Epithelial cell of proximal tubule (primary cell): ENCODE data around the gene ABTB2. TPM values are rescaled to one million over a fixed set of nuclear protein-coding genes. Genes with fewer than 3 reads are reported as not detected.

Source experiments
- DNase-seq: peaks from one replicate; pipeline ENCODE4 v3.0.0-alpha.2; 2011; ENCODE audit warnings: low read depth
- H3K4me3 ChIP-seq: 2 replicates; pipeline ENCODE4 v1.5.1; 2011; ENCODE audit warnings: low read depth, mild to moderate bottlenecking, low read length
- total RNA-seq: library from RNA; depleted of rRNA; stranded (reverse); fragments of >200 nt; gene quantifications from 2 replicates; pipeline ENCODE4 v1.2.3, GENCODE V29; 2015
- TF ChIP-seq, protein P1 (sequence below): conservative IDR thresholded peaks from 2 replicates; pipeline ENCODE4 v1.5.1; 2012; ENCODE audit warnings: low read depth, mild to moderate bottlenecking, low read length

Gene ABTB2
- total RNA-seq, 1 donor from 2014 or later, result 17.6 TPM

DNA sequence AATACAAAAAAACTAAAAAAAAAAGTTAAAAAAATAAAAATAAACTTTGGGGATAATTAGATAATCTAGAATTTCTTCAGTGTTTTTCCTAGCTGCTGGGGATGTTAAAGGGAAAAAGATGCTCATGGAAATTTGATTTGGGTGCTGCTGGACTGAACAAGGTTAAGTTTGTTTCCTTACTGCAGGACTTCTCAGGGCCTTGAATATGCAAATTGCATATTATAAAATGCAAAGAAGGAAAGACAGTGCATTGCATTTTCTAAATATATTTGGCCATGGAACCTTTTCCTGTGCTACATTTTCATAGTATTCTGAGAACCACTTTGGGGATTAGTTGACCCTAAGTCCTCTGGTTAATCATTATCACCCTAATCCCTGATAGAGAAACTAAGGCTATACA lies 79.6 kb downstream of the ABTB2 start:
- H3K4me3 ChIP-seq, result no peak overlapping the region
- DNase-seq, result no peak
- TF ChIP-seq, protein P1, sequence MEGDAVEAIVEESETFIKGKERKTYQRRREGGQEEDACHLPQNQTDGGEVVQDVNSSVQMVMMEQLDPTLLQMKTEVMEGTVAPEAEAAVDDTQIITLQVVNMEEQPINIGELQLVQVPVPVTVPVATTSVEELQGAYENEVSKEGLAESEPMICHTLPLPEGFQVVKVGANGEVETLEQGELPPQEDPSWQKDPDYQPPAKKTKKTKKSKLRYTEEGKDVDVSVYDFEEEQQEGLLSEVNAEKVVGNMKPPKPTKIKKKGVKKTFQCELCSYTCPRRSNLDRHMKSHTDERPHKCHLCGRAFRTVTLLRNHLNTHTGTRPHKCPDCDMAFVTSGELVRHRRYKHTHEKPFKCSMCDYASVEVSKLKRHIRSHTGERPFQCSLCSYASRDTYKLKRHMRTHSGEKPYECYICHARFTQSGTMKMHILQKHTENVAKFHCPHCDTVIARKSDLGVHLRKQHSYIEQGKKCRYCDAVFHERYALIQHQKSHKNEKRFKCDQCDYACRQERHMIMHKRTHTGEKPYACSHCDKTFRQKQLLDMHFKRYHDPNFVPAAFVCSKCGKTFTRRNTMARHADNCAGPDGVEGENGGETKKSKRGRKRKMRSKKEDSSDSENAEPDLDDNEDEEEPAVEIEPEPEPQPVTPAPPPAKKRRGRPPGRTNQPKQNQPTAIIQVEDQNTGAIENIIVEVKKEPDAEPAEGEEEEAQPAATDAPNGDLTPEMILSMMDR, result no peak

DNA sequence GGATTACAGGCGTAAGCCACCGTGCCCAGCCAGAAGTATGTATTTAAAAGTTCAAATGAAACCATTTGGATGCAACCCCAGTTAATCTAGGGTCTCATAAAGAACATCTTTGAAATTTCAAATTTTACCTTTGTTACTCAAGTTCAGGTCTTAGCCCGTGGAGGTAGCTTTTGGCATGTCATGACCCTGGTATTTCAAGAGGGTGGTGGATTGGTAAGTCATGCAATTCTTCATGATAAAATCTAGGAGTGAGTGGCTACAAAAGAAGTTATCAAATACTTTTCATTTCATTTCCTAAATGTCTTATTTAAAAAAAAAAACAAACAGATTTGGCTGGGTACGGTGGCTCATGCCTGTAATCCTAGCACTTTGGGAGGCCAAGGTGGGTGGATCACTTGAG lies 80.6 kb downstream of the ABTB2 start:
- TF ChIP-seq, protein P1, result no peak
- DNase-seq, result no peak
- H3K4me3 ChIP-seq, result no peak overlapping the region

DNA sequence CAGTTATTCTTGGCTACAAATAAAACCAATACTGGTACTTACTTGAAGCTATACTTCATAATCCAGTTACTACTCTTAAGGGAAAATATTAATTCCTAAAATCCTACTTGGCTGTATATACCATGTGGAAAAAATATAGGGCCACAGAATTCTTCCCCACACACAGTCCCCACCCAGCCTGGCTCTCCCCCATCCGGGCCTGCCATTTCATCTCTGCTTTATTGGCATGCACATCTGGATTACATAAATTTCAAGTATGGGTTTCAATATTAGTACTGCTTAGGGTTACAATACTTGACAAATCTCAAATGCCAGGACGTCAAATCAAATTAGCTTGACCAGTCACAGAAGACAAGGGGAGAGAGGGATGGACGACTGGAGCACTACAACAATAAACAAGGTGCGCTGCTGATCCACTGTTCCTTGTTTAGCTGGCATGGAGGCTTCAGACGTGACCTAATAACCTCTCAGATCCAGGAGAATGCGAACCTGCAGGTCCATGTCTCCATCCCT lies 81.4 kb downstream of the ABTB2 start:
- no peak overlapping the region for H3K4me3 ChIP-seq
- TF ChIP-seq, protein P1, result no peak
- DNase-seq, result no peak

DNA sequence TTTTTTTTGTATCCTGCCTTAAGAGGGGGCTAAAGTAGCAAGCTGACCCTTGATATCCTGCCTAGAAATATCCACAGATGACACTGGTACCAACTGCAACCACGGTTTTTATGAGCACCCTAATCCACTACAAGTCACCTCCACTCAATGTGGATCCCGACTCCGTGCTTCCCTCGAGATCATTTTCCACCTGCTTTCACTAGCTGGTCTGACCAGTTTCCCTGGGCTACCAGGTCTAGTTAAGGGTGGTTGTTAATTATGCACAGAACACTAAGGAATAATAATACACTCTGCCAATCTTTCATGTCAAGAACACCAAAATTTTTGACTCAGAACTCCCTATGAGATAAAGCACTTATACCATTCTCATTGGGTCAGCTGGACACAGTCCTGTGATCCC lies 82.3 kb downstream of the ABTB2 start:
- DNase-seq, result no peak
- H3K4me3 ChIP-seq, result no peak overlapping the region
- TF ChIP-seq, protein P1, result no peak

DNA sequence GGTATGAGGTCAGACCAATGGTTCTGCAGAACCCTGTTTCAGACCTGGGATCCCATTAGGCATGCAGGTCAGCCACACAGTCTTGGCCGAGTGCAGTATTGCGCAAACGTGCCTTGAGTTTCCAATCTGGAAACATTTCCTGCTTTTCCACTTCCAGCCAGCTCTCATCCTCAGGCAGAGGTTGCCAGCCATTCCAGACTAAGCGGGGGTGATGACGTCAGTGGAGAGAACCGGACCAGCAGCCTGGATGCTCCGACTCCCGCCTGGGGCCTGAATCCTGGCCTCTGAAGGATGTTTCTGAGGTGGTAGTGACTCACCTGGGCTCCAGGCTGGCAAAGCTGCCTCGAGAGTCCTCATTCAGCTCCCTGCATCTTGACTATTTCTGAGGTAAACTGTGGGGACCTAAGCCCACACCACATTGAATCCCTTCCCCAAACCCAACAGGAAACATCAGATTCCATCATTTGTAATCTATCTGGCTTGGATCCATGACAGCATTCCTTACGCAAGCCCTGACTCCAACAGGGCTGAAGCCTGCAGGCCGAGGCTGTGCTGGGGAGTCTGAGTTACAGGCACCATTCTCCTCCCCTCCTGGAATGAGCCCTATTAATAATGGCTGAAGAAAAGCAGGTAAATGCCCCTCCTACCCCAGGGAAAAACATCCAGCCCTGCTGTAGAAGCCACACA lies 83.0 kb downstream of the ABTB2 start:
- TF ChIP-seq, protein P1, result no peak
- H3K4me3 ChIP-seq, result no peak overlapping the region
- DNase-seq, result peak; percentile 83

DNA sequence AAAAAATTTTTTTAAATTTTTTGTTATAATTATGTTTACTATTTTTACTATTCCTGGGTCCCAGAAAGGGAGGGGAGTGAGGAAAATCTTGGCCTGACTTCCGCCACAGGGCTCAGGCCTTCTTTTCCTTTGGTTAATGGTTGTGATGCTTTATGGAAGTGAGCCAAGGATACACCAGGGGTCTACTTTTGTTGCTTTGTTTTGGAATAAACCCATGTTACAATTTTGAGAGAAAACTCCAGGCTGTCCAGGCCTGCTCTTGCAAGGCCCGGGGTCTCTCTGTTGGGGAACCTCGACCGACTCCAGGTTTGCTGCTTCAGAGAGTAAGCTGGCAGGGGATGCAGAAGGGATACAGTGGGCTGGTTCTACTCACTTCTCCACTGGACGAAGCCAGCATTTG lies 84.7 kb downstream of the ABTB2 start:
- no peak for DNase-seq
- TF ChIP-seq, protein P1, result no peak
- H3K4me3 ChIP-seq, result no peak overlapping the region

DNA sequence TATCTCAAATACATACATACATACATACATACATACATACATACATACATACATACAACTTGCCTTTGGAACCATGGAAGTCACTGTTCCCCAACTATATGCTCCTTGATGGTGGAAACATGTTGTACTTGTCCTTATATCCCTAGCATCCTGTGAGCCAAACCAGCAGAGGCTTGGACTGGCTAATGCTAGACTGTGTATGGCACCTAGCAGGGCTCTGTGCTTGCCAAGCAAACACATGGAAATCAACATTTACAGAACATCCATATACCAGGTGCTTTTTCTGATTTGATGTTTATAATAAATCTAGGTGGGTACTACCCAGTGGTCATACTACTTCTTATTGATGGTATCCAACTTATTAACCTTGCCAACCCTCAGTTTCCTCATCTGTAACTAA lies 86.1 kb downstream of the ABTB2 start:
- H3K4me3 ChIP-seq, result no peak overlapping the region
- no peak for DNase-seq
- TF ChIP-seq, protein P1, result no peak
